ENCODE measurements around the gene TNFSF10. TPM values are rescaled to one million over a fixed set of nuclear protein-coding genes. Genes with fewer than 3 reads are reported as not detected.
A peak's percentile ranks its signal among the peaks of the same experiment; 100 is the strongest.

TNFSF10 gene
- total and polyA plus RNA-seq, 9 of the 15 experiments (the other 6 are each of a cell fraction or from before 2014, with no cell fraction given) = 0.07 to 1.3 (median 0.27) TPM; not detected in 1

GRCh38 chr3:172511783-172512762, 11.2 kb downstream of the TNFSF10 start (continued):
- 0 out of 2 replicates have a peak, but pooled peaks have one; percentile 44 for TF ChIP-seq THRB (CRISPR knock-in tag; conservative IDR thresholded peaks at IDR 0.05)
- no peak for TF ChIP-seq ELF2 (CRISPR knock-in tag; IDR thresholded peaks at IDR 0.05)
- TF ChIP-seq GABPB1 (CRISPR knock-in tag; IDR thresholded peaks at IDR 0.05) = no peak
- TF ChIP-seq, protein P1, sequence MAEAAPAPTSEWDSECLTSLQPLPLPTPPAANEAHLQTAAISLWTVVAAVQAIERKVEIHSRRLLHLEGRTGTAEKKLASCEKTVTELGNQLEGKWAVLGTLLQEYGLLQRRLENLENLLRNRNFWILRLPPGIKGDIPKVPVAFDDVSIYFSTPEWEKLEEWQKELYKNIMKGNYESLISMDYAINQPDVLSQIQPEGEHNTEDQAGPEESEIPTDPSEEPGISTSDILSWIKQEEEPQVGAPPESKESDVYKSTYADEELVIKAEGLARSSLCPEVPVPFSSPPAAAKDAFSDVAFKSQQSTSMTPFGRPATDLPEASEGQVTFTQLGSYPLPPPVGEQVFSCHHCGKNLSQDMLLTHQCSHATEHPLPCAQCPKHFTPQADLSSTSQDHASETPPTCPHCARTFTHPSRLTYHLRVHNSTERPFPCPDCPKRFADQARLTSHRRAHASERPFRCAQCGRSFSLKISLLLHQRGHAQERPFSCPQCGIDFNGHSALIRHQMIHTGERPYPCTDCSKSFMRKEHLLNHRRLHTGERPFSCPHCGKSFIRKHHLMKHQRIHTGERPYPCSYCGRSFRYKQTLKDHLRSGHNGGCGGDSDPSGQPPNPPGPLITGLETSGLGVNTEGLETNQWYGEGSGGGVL (CRISPR knock-in tag; IDR thresholded peaks at IDR 0.05) = no peak
- no peak for TF ChIP-seq MYBL2 (IDR thresholded peaks at IDR 0.05; ENCODE audit: low read depth)
- TF ChIP-seq MYBL2 (CRISPR knock-in tag; IDR thresholded peaks at IDR 0.05; ENCODE audit: borderline replicate concordance) = no peak
- TF ChIP-seq TCF3 (CRISPR knock-in tag; IDR thresholded peaks at IDR 0.05) = peak; percentile 42; the same call in 1 of the 2 replicates
- no peak for TF ChIP-seq MAFK (IDR thresholded peaks at IDR 0.05; ENCODE audit: low read length)
- TF ChIP-seq PHTF2 (CRISPR knock-in tag; IDR thresholded peaks at IDR 0.05) = no peak
- no peak for TF ChIP-seq ZNF197 (CRISPR knock-in tag; IDR thresholded peaks at IDR 0.05; ENCODE audit: low read depth)
- TF ChIP-seq POLR2AphosphoS5 (IDR thresholded peaks at IDR 0.05; ENCODE audit: control insufficient read depth, insufficient read depth, low read depth, low read length) = no peak
- TF ChIP-seq ZNF347 (CRISPR knock-in tag; IDR thresholded peaks at IDR 0.05; ENCODE audit: low read depth) = no peak
- no peak for TF ChIP-seq YY1 (IDR thresholded peaks at IDR 0.05; ENCODE audit: borderline replicate concordance in 1 of 3, control insufficient read depth in 1 of 3, extremely low read depth in 1 of 3, insufficient read depth in 3 of 3, insufficient read length in 1 of 3, insufficient replicate concordance in 2 of 3, low read depth in 1 of 3, low read length in 2 of 3)
- TF ChIP-seq DMBX1 (CRISPR knock-in tag; IDR thresholded peaks at IDR 0.05; ENCODE audit: borderline replicate concordance) = no peak
- no peak for TF ChIP-seq PRPF4 (IDR thresholded peaks at IDR 0.05; ENCODE audit: insufficient read depth, low read depth, low read length, poor library complexity, severe bottlenecking)
- no peak for TF ChIP-seq E4F1 (CRISPR knock-in tag; IDR thresholded peaks at IDR 0.05; ENCODE audit: borderline replicate concordance)
- TF ChIP-seq TEAD4 (IDR thresholded peaks at IDR 0.05; ENCODE audit: low read length) = peak; percentile 43; the same call in 1 of the 2 replicates
- TF ChIP-seq TEAD4 (CRISPR knock-in tag; IDR thresholded peaks at IDR 0.05; ENCODE audit: borderline replicate concordance) = no peak
- no peak for TF ChIP-seq ZNF274 (IDR thresholded peaks at IDR 0.05; ENCODE audit: borderline replicate concordance, low read depth, low read length)

Measured in K562 (cell line).